Transverse colon (tissue), 3 donors: ENCODE data around the gene HK1.
"Not testable (repeated sequence)": the region's sequence is repeated elsewhere in the genome, so short reads cannot be mapped to it uniquely, and the experiment has no call there.

ENCODE experiments used
- POLR2A ChIP-seq: fragments of 450-650 bp; IDR thresholded peaks from one replicate; pipeline ENCODE4 v1.6.1; 2016; ENCODE audit warnings: antibody characterized with exemption, mild to moderate bottlenecking, moderate library complexity
- TF ChIP-seq, protein P1 (sequence below), 5 experiments: fragments of 200-600 bp in 3 of 5; fragments of 450-650 bp in 2 of 5; sonication (generic) in 3 of 5; IDR thresholded peaks; 1 replicate in 2 of 5; 2 replicates in 3 of 5; pipeline ENCODE4 v1.5.1; 2016 to 2017; ENCODE audit warnings: antibody characterized with exemption in 5 of 5, inconsistent platforms in 3 of 5, mild to moderate bottlenecking in 2 of 5, moderate library complexity in 1 of 5

DNA sequence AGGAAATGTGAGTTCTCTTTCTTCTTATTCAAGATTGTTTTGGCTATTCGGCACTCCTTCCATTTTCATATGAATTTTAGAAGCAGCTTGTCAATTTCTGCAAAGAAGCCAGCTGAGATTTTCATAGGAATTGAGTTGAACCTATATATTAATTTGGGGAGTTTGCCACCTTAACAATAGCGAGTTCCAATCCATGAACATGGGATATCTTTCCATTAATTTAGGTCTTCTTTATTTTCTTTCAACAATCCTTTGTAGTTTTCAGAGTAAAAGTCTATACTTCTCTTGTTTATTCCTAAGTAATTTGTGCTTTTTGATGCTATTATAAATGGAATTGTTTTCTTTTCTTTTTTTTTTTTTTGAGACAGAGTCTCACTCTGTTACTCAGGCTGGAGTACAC, 26.9 kb upstream of the HK1 start:
- TF ChIP-seq POLR2A: not testable (repeated sequence)
- TF ChIP-seq, protein P1, sequence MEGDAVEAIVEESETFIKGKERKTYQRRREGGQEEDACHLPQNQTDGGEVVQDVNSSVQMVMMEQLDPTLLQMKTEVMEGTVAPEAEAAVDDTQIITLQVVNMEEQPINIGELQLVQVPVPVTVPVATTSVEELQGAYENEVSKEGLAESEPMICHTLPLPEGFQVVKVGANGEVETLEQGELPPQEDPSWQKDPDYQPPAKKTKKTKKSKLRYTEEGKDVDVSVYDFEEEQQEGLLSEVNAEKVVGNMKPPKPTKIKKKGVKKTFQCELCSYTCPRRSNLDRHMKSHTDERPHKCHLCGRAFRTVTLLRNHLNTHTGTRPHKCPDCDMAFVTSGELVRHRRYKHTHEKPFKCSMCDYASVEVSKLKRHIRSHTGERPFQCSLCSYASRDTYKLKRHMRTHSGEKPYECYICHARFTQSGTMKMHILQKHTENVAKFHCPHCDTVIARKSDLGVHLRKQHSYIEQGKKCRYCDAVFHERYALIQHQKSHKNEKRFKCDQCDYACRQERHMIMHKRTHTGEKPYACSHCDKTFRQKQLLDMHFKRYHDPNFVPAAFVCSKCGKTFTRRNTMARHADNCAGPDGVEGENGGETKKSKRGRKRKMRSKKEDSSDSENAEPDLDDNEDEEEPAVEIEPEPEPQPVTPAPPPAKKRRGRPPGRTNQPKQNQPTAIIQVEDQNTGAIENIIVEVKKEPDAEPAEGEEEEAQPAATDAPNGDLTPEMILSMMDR (IDR thresholded peaks at IDR 0.05): not testable (repeated sequence)
